Right lobe of liver (tissue), 4 donors: ENCODE measurements around the gene GBP6.

Source experiments
- CTCF ChIP-seq, 4 donors: fragments of 200-600 bp in 3 of 4; fragments of 450-650 bp in 1 of 4; IDR thresholded peaks; one replicate each; pipeline versions ENCODE4 v1.5.1 to v1.8.0; 2016 to 2022; ENCODE audit warnings: antibody characterized with exemption in 4 of 4, mild to moderate bottlenecking in 2 of 4
- POLR2A ChIP-seq: fragments of 450-650 bp; IDR thresholded peaks from one replicate; pipeline ENCODE4 v1.6.1; 2017; ENCODE audit warnings: antibody characterized with exemption, mild to moderate bottlenecking
- donor health status: DM: no; HTN: no; CAD: no.
- donor health status: DM: no; HTN: no; CAD: no.
- donor health status: DM: no; HTN: yes; CAD: no.

DNA sequence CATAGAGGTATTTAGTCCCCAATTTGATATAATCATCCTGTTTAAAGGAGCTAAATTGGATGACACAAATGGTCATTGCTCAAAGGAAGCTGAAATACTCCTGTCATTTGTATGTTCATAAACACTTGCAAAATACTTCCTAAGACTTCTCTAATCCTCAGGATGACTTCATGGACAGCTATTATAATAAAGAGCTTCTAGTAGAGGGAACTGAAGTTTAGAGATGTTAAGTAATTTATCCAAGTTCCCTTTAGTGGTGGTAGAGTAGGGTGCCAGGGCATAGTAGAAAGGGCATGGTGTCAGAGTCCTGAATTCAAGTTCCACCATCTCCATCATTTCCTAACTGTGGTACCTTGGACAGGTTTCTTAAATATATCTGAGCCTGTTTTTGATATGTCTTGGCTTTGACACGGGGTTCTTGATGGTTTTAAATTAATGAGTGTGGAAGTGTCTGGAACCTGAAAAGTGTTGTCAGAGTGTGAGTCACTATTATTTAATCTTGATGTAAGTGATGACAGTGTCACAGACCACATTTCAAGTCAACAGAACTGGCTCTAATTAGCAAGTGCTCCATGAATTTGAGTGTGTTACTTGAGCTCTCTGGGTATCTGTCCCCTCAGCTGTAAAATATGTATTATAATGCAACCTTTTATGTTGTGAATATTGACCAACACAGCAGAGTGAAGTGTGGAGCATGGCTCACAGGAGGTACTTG is 12.1 kb upstream of the GBP6 start:
- TF ChIP-seq CTCF (IDR thresholded peaks at IDR 0.05) = no peak
- no peak for TF ChIP-seq POLR2A
